Frontal cortex (tissue), 4 donors: Measurements from ENCODE around the gene HSPH1. TPM values are rescaled to one million over a fixed set of nuclear protein-coding genes. Genes with fewer than 3 reads are reported as not detected.

Experiments
- DNase-seq, 2 donors: peaks; one replicate each; pipeline ENCODE4 v3.0.0; 2012; ENCODE audit warnings: low spot score in 2 of 2
- FAIRE-seq: peaks from 2 replicates; lab custom pipeline; 2012; peaks lifted over from hg19 to GRCh38; lab: Jason Lieb, UNC
- total RNA-seq: library from RNA; depleted of rRNA; stranded (reverse); fragments of >200 nt; gene quantifications from one replicate; pipeline ENCODE4 v1.2.3, GENCODE V29; 2014
- donor health status: control.
- donor health status: control.
- donor health status: control.

HSPH1 gene
- total RNA-seq, 1 donor from 2014 or later = 77.5 TPM

DNA sequence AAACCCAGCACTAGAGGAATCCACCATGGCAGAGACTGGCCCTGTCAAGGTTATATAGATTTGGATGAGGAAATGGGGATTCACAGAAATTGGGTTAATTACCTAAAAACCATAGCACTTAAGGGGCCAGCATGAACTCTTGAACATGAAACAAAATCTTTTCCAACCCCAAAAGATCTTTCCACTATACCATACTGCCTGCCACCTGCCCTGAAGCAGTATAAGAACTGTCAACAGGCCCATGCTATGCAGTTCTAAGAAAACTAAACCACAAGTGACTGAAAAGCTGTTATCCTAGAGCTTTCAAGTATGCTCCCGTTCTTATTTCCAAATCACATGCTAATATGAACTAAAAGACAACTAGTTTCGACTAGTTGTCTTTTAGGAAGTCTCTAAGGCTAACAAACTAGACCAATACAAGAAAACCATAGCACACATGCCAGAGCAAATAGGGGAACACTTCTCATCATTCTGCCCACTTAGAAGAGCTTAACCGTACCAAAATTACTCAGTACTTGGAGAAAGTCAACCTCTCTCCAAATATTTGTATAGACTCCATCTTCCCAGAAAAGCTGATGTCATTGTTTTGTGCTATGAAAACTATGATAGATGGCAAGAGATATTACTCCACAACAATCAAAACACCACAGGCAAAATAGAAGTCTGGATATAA, 27.5 kb downstream of the HSPH1 start:
- DNase-seq (no peak), FAIRE-seq (no peak)

DNA sequence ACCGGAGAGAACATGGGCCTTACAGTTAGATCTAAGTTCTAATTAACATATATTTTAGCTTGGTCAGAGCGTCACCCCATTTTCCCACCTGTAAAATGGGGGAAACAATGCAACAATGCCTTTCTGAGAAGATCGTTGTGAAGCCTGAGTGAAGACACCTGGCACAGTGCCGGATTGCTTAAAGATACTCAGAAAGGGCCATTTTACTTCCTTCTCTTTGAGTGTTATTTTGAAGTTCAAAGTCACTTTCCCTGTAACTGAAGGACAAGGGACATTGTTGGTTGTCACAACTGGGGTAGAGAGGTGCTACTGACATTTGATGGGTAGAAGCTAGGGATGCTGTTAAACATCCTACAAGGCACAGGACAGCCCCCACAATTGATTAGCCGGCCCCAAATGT, 28.1 kb downstream of the HSPH1 start:
- DNase-seq (no peak), FAIRE-seq (no peak)

DNA sequence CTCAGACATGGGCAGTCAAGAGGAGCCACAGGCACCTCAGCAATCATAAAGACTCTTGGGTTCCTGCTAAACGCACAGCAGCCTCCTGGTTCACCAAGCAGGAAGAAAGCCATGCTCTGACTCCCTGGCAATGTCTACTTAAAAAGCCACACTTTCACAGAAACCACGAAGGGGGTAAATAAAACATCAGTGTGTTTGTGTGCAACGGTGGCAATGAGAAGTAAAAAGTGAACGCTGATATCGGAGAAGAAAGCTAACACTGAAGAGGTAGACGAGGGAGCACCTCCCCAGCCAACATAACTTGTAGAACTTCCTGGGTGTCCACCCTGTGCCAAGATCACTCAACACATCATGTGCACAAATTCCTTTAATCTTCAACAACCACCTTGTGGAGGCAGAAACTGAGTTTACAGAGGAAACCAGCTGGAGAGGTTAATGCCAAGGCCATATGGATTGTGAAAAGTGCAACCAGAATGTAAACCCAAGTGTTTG, 30.2 kb downstream of the HSPH1 start:
- no peak for FAIRE-seq
- no peak for DNase-seq

DNA sequence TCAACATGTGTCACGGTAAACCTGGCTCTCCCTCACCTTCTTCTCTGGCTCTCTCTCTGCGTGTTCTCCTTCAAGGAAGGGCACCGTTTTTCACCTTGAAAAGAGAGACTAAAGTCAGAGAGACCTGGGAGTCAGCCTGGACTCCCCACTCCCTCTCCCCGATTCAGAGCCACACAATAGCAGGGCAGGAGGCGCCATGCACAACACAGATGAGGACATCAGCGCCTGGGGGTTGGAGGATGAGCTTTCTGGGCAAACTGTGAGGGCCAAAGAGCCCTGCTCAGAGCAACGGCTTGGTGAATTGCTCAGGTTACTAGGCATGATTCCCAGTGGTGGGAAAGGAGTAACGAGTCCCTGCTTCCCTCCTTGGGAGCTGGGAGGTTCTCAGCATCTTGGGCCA, 32.3 kb downstream of the HSPH1 start:
- FAIRE-seq (no peak), DNase-seq (no peak)

DNA sequence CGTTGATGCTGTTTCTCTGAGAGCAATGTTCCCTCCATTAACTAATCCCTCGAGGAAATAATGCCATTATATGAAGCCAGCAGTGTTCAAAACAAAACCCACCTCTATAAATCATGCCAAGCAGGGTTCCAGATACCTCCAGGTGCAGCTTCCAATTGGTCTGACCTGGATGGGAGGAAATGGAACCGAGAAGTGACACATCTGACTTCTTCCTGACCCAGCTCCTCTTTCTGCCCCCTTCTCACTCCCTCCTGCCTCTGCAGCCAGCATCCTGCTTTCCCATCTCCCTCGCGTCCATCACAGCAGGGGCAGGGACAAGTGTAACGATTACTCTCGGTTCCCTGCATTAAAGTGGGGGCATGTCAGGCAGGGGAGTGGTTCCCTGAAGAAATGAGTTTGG, 37.5 kb downstream of the HSPH1 start:
- no peak for FAIRE-seq
- DNase-seq = no peak

- DNase-seq (no peak), FAIRE-seq (no peak)
Observed at GRCh38 chr13:31122544-31123260, 39.0 kb downstream of the HSPH1 start.

DNA sequence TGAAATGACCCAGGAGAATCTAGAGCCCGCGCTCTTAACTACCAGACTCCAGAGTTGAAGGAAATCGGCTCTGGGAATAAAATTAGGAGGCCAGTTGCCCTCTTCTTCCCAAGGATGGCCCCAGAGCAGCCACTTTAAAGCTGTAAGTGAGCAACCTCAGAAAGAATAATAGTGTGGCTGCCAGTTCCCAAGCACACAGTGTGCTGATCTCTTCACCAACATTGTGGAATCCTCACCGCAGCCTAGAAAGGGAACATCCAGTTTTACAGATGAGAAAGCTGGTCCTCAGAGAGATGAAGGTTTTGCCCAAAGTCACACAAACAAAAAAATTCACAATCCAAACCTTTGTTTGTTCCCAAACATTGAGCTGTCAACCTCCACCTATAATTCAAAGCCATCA, 39.6 kb downstream of the HSPH1 start:
- no peak for FAIRE-seq
- no peak for DNase-seq

- FAIRE-seq (no peak), DNase-seq (no peak)
Observed at GRCh38 chr13:31121379-31122140, 40.1 kb downstream of the HSPH1 start.

GRCh38 chr13:31119966-31120700, 41.6 kb downstream of the HSPH1 start:
- DNase-seq (no peak), FAIRE-seq (no peak)

- FAIRE-seq (no peak), DNase-seq (no peak)
Observed at GRCh38 chr13:31119526-31119925, 42.2 kb downstream of the HSPH1 start.

DNA sequence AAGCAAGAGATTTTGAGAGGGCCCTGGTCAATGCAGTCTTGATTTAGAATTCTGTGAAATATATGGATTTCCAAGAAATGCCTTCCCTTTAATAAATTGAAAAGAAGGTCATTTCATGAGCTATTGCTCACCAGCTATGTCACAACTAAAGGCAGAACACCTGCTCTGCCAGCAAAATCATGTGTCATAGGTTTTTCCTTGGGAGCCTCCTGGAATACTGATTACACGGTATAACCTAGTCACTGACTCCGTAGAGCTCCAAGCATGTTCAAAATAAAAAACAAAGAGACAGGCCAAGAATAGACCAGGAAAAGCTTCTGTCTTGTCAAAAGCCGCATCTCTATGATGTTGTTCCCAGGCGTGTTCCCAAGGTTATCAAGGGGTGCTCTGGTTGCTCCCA, 45.5 kb downstream of the HSPH1 start:
- FAIRE-seq (no peak), DNase-seq (no peak)

GRCh38 chr13:31115616-31116015, 46.1 kb downstream of the HSPH1 start:
- FAIRE-seq (no peak), DNase-seq (no peak)

DNA sequence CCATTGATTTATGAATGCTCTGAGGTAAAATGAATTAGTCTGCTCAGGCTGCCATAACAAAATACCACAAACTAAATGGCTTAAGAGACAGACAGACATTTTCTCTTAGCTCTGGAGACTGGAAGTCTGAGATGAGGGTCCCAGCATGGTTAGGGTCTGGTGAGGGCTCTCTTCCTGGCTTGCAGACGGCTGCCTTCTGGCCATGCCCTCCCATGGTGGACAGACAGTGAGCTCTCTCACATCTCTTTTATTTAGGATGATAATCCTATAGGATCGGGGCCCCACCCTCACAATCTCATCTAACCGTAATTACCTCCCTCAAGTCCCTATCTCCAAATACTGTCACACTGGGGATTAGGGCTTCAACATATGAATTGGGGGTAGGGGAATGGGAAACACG, 47.1 kb downstream of the HSPH1 start:
- FAIRE-seq (no peak), DNase-seq (no peak)

GRCh38 chr13:31111136-31111535, 50.6 kb downstream of the HSPH1 start:
- FAIRE-seq (no peak), DNase-seq (no peak)

DNA sequence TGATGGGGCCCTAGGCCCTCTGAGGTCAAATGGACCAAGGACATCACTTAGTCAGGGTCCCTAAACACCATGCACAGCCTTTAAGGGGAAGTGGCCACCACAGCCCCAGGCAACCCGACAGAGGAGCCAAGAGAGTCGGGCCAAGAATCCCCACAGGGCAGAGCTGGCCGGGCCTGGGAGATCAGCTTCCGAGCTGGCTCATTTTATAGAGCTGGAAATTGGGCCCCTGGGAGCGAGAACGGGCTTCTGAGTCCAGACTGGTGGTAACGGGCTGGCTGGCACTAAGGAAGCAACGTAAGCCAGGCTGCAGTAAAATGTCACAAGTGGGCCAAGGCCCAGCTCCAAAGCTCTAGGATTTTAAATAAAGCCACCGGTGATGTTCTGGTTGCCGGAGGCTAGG, 51.1 kb downstream of the HSPH1 start:
- no peak for FAIRE-seq

DNA sequence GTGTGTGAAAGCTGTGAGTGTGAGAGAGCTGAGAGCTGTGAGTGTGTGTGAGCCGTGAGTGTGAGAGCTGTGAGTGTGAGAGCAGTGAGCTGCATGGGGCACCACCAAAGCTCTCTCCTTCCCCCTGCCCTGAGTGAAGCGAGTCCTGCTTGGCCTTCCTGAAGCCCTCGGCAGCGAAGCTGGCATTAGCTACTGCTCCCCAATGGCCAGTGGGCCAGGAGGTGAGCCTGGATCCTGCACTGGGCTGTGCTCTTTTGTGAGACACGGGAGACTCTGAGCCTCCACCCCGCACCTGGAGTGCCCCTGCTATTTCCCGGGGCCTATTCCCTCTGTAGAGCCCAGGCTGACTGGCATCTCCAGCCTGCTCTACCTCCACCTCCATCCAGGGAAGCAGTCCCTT, 51.5 kb downstream of the HSPH1 start:
- no peak for DNase-seq
- no peak for FAIRE-seq

More for the DNA sequence above, 51.1 kb downstream of the HSPH1 start:
- no peak for DNase-seq

DNA sequence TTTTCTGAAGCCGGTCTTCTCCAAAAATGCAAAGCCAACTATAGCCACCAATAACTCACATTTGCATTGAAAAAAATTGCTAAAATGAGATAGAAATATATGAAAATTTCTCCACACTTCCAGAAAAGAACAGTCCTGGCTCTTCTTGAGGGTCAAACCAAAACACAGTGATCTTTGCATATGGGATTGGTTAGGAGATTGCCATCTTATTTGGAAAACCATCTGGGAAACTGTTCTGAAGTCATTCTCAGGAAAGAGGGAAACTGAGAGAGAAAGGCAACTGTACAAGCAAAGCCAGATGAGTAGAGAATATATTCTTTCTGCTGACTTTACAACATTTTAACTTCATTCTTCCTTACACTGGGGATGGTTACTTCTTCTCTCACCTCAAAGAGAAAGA, 54.6 kb downstream of the HSPH1 start:
- FAIRE-seq = no peak
- no peak for DNase-seq

DNA sequence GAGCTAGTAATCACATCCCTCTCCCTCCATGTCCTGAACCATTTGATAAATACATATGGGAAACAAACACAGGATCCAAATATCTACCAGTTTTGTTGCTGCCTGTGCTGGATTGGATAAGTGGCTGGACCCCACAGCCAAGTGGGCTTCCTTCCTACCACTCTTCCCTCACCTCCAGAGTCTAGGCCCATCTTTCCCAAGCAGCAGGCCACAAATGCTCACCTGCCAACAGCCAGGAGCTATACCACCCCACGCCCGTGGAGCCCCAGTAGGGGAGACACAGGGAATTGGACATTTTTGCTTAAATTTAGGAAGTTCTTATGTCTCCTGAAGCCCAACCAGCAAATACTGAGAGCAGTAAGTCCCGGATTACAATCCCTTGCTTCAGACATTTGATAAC, 55.8 kb downstream of the HSPH1 start:
- DNase-seq = no peak
- FAIRE-seq = no peak

GRCh38 chr13:31105020-31105795, 56.5 kb downstream of the HSPH1 start:
- DNase-seq (no peak), FAIRE-seq (no peak)
